HG02870 (cell line): ENCODE data around the gene CBY3.
"Not testable (repeated sequence)": the region's sequence is repeated elsewhere in the genome, so short reads cannot be mapped to it uniquely, and the experiment has no call there.

Experiments used
- ATAC-seq: cut with Tn5 transposase; IDR thresholded peaks from one replicate; pipeline ENCODE4 v1.9.1; 2021; ENCODE audit warnings: mild to moderate bottlenecking, moderate library complexity; ENCODE audit not compliant: unreplicated experiment

Gene CBY3

DNA sequence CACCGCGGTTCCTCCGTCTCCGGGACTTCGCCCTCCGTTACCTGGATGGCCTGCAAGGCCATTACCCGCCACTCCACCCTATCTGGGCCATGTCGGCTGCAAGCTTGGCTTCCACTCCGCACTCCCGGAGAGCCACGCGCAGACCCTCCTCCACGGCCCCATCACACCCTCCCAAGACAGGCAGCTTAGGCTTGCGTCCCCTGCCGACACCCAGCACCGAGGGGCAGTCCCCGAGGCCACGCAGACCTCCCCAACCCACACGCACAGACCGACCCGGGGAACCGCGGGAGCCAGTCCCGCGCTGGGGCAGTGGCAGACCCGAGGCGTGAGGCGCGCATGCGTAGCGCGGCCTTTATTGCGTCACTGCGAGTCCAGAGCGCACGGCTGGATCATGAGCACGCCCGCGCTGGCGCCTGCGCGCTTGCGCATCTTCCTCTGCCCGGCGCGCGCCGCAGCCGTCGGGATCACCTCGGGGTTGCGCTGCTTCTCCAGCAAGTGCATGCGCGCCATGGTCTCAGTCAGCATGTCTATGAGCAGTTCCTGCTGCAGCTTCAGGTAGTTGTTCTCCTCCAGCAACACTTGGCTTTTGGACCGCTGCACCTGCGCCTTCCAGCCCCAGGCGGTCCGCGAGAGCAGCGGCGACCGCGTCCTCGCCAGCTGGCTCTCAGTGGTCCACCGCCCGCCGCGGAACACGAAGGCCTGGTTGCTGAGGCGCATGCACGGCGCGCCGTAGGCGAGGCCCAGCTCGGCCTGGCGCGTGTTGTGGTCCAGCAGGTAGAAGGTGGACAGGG is 2.4 kb downstream of the CBY3 start:
- peak; percentile 87 for ATAC-seq

GRCh38 chr5:179668391-179668790 is 12.4 kb downstream of the CBY3 start:
- ATAC-seq, result peak; percentile 58

- ATAC-seq, result not testable (repeated sequence)
Observed at GRCh38 chr5:179661647-179662046, 19.2 kb downstream of the CBY3 start.

GRCh38 chr5:179658179-179658856 is 22.5 kb downstream of the CBY3 start:
- peak; percentile 59 for ATAC-seq

DNA sequence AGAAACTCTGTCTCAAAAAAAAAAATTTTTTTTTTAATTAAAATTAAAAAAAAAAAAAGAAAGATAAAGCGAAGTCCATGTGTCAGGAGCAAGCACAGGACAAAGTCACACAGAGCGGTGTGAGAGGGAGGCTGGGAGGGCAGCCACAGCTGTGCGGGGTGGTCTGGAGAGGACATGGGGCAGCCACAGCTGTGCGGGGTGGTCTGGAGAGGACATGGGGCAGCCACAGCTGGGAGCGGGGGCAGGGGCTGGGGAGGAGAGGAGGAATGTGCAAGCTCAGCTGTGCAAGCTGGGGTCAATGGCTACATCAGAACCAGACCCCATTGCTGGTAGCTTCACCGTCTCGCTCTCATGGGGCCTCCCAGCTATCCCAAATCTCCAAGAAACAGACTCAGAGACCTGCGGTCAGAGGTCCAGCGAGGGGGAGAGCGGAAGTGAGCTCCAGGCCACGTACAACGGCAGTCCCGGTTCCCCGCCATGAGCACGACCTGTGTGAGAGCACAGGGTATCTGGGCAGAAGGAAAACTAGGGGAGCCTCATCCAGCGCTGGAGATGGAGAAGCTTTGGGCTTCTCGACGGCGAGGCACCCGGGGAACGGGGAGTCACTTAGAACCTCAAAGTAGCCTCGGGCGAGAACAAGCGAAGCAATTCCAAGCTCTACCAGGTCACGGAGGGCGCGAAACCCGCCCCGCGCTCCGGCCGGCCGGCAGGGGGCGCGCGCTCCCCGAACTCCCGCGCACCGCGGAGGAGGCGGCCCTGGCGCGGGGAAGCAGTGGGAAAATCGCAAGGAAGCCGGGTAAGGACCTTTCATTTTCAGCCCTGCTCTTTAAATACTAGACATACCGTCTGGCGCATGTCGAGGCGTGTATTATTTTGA is 23.3 kb downstream of the CBY3 start:
- ATAC-seq, result peak; percentile 75

- ATAC-seq, result not testable (repeated sequence)
Observed at GRCh38 chr5:179653135-179653534, 27.7 kb downstream of the CBY3 start.

- ATAC-seq, result not testable (repeated sequence)
Observed at GRCh38 chr5:179650245-179650644, 30.6 kb downstream of the CBY3 start.

- not testable (repeated sequence) for ATAC-seq
Observed at GRCh38 chr5:179649166-179649703, 31.6 kb downstream of the CBY3 start.

- no peak for ATAC-seq
Observed at GRCh38 chr5:179648410-179648809, 32.4 kb downstream of the CBY3 start.

DNA sequence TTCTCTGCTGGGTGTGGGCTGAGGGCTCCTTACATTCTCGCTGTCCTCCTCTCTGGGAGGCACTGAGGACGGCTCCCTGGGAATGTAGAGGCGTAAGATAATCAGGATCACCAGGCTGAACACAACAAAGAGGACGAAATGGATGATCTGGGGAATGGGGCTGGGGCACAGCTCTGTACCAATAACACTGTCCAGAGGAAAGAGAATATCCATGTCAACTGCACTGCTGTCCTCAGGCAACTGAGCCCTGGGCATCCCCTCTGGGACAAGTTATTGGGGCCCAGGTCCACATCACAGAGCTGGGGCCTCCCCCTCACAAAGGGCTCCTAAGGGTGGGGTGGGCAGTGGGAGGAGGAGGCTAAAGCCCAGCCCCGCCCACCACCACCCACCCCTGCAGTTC is 36.1 kb downstream of the CBY3 start:
- not testable (repeated sequence) for ATAC-seq

DNA sequence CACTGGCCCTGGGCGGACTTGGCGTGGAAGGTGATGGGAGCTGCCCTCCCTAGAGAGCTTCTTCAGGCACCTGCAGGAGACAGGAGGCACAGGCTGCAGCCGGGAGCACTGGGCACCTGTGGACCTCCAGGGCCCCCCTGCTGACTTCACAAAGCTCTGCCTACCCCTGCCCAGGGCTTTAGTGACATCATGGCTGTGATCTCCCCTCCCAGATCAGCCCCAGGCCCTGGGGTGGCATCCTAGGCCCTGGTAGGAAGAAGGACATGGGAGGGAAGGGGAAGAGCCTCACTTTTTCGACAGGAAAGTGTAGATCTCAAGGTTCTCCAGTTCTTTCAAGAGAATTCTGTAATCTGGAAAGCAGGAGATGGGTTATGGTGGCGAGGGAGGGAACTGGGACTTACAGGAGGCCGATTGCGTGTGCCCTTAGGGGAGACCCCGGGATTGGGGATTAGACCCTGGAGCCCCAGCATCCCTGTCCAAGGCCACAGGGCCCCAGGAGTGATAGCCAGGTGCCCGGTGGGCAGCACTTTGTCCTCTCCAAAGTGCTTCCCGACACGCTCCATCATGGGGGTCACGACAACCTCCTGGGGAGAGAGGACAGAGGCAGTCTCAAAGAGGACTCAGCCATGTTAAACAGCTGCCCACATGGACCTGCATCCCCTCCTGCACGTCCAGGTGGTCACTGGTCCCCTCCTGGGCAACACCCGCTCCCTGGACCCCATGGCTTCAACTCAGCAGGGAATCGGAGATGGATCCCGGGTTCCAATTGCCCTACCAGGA is 37.5 kb downstream of the CBY3 start:
- not testable (repeated sequence) for ATAC-seq

- not testable (repeated sequence) for ATAC-seq
Observed at GRCh38 chr5:179642626-179643025, 38.2 kb downstream of the CBY3 start.

- ATAC-seq, result not testable (repeated sequence)
Observed at GRCh38 chr5:179641745-179642144, 39.1 kb downstream of the CBY3 start.

DNA sequence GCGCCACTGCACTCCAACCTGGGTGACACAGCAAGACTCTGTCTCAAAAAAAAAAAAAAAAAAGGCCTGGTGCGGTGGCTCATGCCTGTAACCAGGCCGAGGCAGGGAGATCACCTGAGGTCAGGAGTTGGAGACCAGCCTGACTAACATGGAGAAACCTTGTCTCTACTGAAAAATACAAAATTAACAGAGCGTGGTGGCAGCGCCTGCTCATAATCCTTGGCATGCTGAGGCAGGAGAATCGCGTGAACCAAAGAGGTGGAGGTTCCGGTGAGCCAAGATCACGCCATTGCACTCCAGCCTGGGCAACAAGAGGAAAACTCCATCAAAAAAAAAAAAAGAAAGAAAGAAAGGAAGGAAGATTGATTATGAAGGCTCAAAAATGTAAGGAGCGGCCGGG is 41.5 kb downstream of the CBY3 start:
- ATAC-seq, result not testable (repeated sequence)

DNA sequence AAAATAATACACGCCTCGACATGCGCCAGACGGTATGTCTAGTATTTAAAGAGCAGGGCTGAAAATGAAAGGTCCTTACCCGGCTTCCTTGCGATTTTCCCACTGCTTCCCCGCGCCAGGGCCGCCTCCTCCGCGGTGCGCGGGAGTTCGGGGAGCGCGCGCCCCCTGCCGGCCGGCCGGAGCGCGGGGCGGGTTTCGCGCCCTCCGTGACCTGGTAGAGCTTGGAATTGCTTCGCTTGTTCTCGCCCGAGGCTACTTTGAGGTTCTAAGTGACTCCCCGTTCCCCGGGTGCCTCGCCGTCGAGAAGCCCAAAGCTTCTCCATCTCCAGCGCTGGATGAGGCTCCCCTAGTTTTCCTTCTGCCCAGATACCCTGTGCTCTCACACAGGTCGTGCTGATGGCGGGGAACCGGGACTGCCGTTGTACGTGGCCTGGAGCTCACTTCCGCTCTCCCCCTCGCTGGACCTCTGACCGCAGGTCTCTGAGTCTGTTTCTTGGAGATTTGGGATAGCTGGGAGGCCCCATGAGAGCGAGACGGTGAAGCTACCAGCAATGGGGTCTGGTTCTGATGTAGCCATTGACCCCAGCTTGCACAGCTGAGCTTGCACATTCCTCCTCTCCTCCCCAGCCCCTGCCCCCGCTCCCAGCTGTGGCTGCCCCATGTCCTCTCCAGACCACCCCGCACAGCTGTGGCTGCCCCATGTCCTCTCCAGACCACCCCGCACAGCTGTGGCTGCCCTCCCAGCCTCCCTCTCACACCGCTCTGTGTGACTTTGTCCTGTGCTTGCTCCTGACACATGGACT is 46.3 kb downstream of the CBY3 start:
- ATAC-seq, result peak; percentile 82

DNA sequence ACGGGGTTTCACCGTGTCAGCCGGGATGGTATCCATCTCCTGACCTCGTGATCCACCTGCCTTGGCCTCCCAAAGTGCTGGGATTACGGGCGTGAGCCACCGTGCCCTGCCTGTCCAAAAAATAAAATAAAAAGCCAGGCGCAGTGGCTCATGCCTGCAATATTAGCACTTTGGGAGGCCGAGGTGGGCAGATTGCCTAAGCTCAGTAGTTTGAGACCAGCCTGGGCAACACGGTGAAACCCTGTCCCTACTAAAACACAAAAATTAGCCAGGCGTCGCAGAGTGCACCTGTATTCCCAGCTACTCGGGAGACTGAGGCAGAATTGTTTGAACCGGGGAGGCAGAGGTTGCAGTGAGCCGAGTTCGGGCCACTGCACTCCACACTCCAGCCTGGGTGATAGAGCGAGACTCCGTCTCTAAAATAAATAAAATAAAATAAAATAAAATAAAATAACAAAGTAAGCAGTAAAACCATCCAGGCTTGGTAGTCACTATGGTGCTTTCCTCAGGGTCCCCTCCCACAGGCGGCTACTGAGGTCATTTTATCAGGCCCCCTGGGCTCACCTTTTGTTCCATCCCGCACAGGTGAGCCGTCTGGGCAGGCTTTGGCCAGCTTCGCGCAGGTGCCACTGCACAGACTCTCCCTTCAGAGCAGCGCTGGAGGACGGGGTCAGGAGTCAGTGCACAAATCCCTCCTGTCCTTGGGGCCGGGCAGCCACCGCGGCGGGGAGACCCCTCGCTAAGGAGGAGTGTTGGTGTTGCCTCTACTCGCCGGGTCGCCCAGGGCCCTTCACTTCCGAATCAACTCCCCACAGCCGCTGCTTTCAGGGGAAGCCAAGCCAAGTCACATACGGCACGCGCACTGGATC is 47.1 kb downstream of the CBY3 start:
- ATAC-seq, result peak; percentile 52
